ENCODE measurements around the gene C10orf120. TPM values are rescaled to one million over a fixed set of nuclear protein-coding genes. Genes with fewer than 3 reads are reported as not detected.

The C10orf120 gene
- total RNA-seq, 2 donors from 2014 or later: not detected

DNA sequence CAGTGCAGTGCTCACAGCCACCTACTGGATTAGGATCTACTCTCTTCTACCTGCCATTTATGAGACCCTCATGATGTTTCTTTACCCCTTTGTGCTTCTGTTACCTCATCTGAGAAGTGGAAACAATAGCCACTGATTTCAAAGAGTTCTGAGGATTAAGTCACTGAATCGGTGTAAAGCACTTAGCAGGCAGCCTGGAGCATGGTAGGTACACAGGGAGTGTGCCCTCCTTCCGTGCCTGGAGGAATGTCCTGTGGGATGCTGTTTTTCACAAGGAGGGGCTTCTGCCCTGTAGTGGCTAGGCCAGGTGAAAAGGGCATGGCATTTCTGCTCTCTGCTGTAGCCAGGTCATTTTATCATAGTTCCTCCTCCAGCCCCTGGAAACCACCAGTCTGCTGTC is 44.6 kb upstream of the C10orf120 start:
- Histone ChIP-seq H3K27me3 (ENCODE audit: control insufficient read depth, insufficient read depth, low read length, poor library complexity, severe bottlenecking) (no peaks in the 10 kb centered on the region), H3K36me3 (ENCODE audit: control insufficient read depth, insufficient read depth, low read length) (no peaks in the 10 kb centered on the region), H3K4me1 (ENCODE audit: control insufficient read depth, insufficient read depth, low read length) (no peaks in the 10 kb centered on the region), H3K27ac (ENCODE audit: low read depth, low read length) (no peak overlapping the region), H3K9me3 (ENCODE audit: control insufficient read depth, low read length) (no peaks in the 10 kb centered on the region), H3K4me3 (ENCODE audit: low read length) (no peak overlapping the region), H3K9ac (ENCODE audit: extremely low read depth, low read length, poor library complexity, severe bottlenecking) (no peak overlapping the region)
- Mint-ChIP-seq H3K9me3 (no peaks in the 10 kb centered on the region), H3K4me1 (no peaks in the 10 kb centered on the region), H3K36me3 (ENCODE audit: low read depth) (no peaks in the 10 kb centered on the region), H3K27ac (no peak overlapping the region), H3K4me3 (no peak overlapping the region), H3K27me3 (ENCODE audit: insufficient read depth) (no peaks in the 10 kb centered on the region)
- 77% methylated on average over 2 of the region's 2 CpGs; no CpG with 5 or more reads in 1 of the 2 experiments for WGBS, 2 experiments (ENCODE audit: insufficient coverage in 1 of 2, insufficient read length in 1 of 2)
- DNase-seq: no peak
- TF ChIP-seq CTCF (conservative IDR thresholded peaks at IDR 0.05): no peak

- no peak for DNase-seq
- no peak for TF ChIP-seq CTCF (conservative IDR thresholded peaks at IDR 0.05)
- H3K27ac Mint-ChIP-seq: no peak overlapping the region
- H3K27me3 Mint-ChIP-seq (ENCODE audit: insufficient read depth): no peaks in the 10 kb centered on the region
- H3K27me3 ChIP-seq (ENCODE audit: control insufficient read depth, insufficient read depth, low read length, poor library complexity, severe bottlenecking): no peaks in the 10 kb centered on the region
- H3K4me1 Mint-ChIP-seq: no peaks in the 10 kb centered on the region
- H3K36me3 Mint-ChIP-seq (ENCODE audit: low read depth): no peaks in the 10 kb centered on the region
- H3K4me3 Mint-ChIP-seq: no peak overlapping the region
- no peak overlapping the region for H3K9ac ChIP-seq (ENCODE audit: extremely low read depth, low read length, poor library complexity, severe bottlenecking)
- H3K9me3 ChIP-seq (ENCODE audit: control insufficient read depth, low read length): no peaks in the 10 kb centered on the region
- H3K36me3 ChIP-seq (ENCODE audit: control insufficient read depth, insufficient read depth, low read length): no peaks in the 10 kb centered on the region
- no peak overlapping the region for H3K4me3 ChIP-seq (ENCODE audit: low read length)
- H3K9me3 Mint-ChIP-seq: no peaks in the 10 kb centered on the region
- H3K4me1 ChIP-seq (ENCODE audit: control insufficient read depth, insufficient read depth, low read length): no peaks in the 10 kb centered on the region
- H3K27ac ChIP-seq (ENCODE audit: low read depth, low read length): no peak overlapping the region
- WGBS, 2 experiments (ENCODE audit: insufficient coverage in 1 of 2, insufficient read length in 1 of 2): 100% methylated on average over 2 of the region's 2 CpGs
Measured at GRCh38 chr10:122740640-122741039, 41.0 kb upstream of the C10orf120 start.

DNA sequence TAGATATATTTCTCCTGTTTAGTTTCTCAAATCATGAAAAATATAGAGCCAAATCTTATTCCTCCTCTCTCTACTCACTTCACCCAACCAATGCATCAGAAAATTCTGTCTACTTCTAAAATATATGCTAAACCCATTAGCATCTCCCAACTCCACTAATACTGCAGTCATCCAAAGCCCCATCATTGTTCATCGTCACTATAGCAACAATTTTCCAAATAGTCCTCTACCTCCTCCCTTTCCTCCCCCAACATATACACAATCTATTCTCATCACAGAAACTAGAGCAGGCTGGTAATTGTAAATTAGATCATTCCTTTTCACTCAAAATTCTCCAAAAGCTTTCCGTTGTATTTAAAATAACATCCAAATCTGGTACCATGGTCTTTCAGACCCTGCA is 38.4 kb upstream of the C10orf120 start:
- H3K27me3 ChIP-seq (ENCODE audit: control insufficient read depth, insufficient read depth, low read length, poor library complexity, severe bottlenecking): no peaks in the 10 kb centered on the region
- WGBS, 2 experiments (ENCODE audit: insufficient coverage in 1 of 2, insufficient read length in 1 of 2): 86 to 95% methylated on average over 2 of the region's 2 CpGs
- H3K4me3 Mint-ChIP-seq: no peak overlapping the region
- TF ChIP-seq CTCF (conservative IDR thresholded peaks at IDR 0.05): no peak
- no peaks in the 10 kb centered on the region for H3K27me3 Mint-ChIP-seq (ENCODE audit: insufficient read depth)
- H3K4me3 ChIP-seq (ENCODE audit: low read length): no peak overlapping the region
- no peaks in the 10 kb centered on the region for H3K4me1 ChIP-seq (ENCODE audit: control insufficient read depth, insufficient read depth, low read length)
- H3K9me3 Mint-ChIP-seq: no peaks in the 10 kb centered on the region
- no peak for DNase-seq
- no peaks in the 10 kb centered on the region for H3K9me3 ChIP-seq (ENCODE audit: control insufficient read depth, low read length)
- no peaks in the 10 kb centered on the region for H3K36me3 ChIP-seq (ENCODE audit: control insufficient read depth, insufficient read depth, low read length)
- no peak overlapping the region for H3K9ac ChIP-seq (ENCODE audit: extremely low read depth, low read length, poor library complexity, severe bottlenecking)
- no peak overlapping the region for H3K27ac Mint-ChIP-seq
- H3K4me1 Mint-ChIP-seq: no peaks in the 10 kb centered on the region
- no peaks in the 10 kb centered on the region for H3K36me3 Mint-ChIP-seq (ENCODE audit: low read depth)
- H3K27ac ChIP-seq (ENCODE audit: low read depth, low read length): no peak overlapping the region
